Large intestine (tissue), 12 donors: ENCODE data around the gene KLF7. TPM values are rescaled to one million over a fixed set of nuclear protein-coding genes. Genes with fewer than 3 reads are reported as not detected.

Experiments used
- DNase-seq, 2 donors: peaks; one replicate each; pipeline versions ENCODE4 v3.0.0 to v3.0.0-alpha.2; 2013
- H3K27ac ChIP-seq: one replicate; pipeline ENCODE4 v1.5.1; 2013; ENCODE audit warnings: low read length
- H3K27me3 ChIP-seq: 2 replicates; pipeline ENCODE4 v1.6.1; 2013; ENCODE audit warnings: low read length; ENCODE audit not compliant: control insufficient read depth, insufficient read depth
- H3K36me3 ChIP-seq: 2 replicates; pipeline ENCODE4 v1.6.1; 2013; ENCODE audit warnings: low read length; ENCODE audit not compliant: control insufficient read depth, insufficient read depth
- H3K4me1 ChIP-seq: one replicate; pipeline ENCODE4 v1.6.1; 2013; ENCODE audit warnings: low read length; ENCODE audit not compliant: control insufficient read depth, insufficient read depth
- H3K4me3 ChIP-seq: one replicate; pipeline ENCODE4 v1.5.1; 2013; ENCODE audit warnings: low read length
- H3K9me3 ChIP-seq: one replicate; pipeline ENCODE4 v1.6.1; 2013; ENCODE audit warnings: mild to moderate bottlenecking, low read depth, low read length, moderate library complexity; ENCODE audit not compliant: control insufficient read depth
- WGBS: methylation state at CpG from one replicate; pipeline ENCODE4 v1.1.5; 2013; ENCODE audit warnings: low lambda C conversion rate; ENCODE audit not compliant: insufficient coverage; 5-methylcytosine and 5-hydroxymethylcytosine counted together
- long read RNA-seq, 11 donors: transcript quantifications; one replicate each; lab custom pipeline, GENCODE V29; 2026
- polyA plus RNA-seq: library from polyadenylated mRNA; unstranded; fragments of 120-200 nt; gene quantifications from one replicate; pipeline ENCODE4 v1.2.1, GENCODE V29; 2013

KLF7 gene
- 11.4 TPM for polyA plus RNA-seq
- long read RNA-seq, donor 1, partial matches to known transcripts, result 0 of 1 reads
- long read RNA-seq, donor 1, other reads (novel, unspliced or antisense), result 0 of 1 reads
- long read RNA-seq, donor 2, full-length matches to known transcripts, result 1 of 1 reads
- long read RNA-seq, donor 2, partial matches to known transcripts, result 0 of 1 reads
- long read RNA-seq, donor 2, other reads (novel, unspliced or antisense), result 0 of 1 reads
- long read RNA-seq, donor 3, result 0 reads
- long read RNA-seq, donor 4, result 0 reads
- long read RNA-seq, donor 5, full-length matches to known transcripts, result 1 of 1 reads
- long read RNA-seq, donor 5, partial matches to known transcripts, result 0 of 1 reads
- long read RNA-seq, donor 5, other reads (novel, unspliced or antisense), result 0 of 1 reads
- long read RNA-seq, donor 6, full-length matches to known transcripts, result 1 of 1 reads
- long read RNA-seq, donor 6, partial matches to known transcripts, result 0 of 1 reads
- long read RNA-seq, donor 6, other reads (novel, unspliced or antisense), result 0 of 1 reads
- long read RNA-seq, donor 7, full-length matches to known transcripts, result 1 of 1 reads
- long read RNA-seq, donor 7, partial matches to known transcripts, result 0 of 1 reads
- long read RNA-seq, donor 7, other reads (novel, unspliced or antisense), result 0 of 1 reads
- long read RNA-seq, donor 8, result 0 reads
- long read RNA-seq, donor 9, full-length matches to known transcripts, result 4 of 4 reads
- long read RNA-seq, donor 9, partial matches to known transcripts, result 0 of 4 reads
- long read RNA-seq, donor 9, other reads (novel, unspliced or antisense), result 0 of 4 reads
- long read RNA-seq, donor 10, full-length matches to known transcripts, result 3 of 3 reads
- long read RNA-seq, donor 10, partial matches to known transcripts, result 0 of 3 reads
- long read RNA-seq, donor 10, other reads (novel, unspliced or antisense), result 0 of 3 reads
- long read RNA-seq, donor 11, full-length matches to known transcripts, result 1 of 1 reads
- long read RNA-seq, donor 11, partial matches to known transcripts, result 0 of 1 reads
- long read RNA-seq, donor 11, other reads (novel, unspliced or antisense), result 0 of 1 reads

- Histone ChIP-seq H3K27ac (peak within 1 kb of the TSS; percentile 90), H3K36me3 (no peaks in the 10 kb centered on the region), H3K4me1 (peaks cover 12% of the 10 kb centered on the region), H3K9me3 (no peaks in the 10 kb centered on the region), H3K4me3 (peak within 1 kb of the TSS; percentile 73), H3K27me3 (peaks cover 2% of the 10 kb centered on the region)
- WGBS, result 0% methylated on average over 4 of the region's 36 CpGs
- DNase-seq, result peak in 1 of 2 donors; percentile 68
Measured at GRCh38 chr2:207165121-207166038, at the start of gene KLF7. Gene KLF7, minus strand, starts transcription at chr2:207165948. Its CDS starts 380 bp downstream, at chr2:207165568.

- 33% methylated on average over 1 of the region's 2 CpGs for WGBS
- Histone ChIP-seq H3K4me1 (no peaks in the 10 kb centered on the region), H3K9me3 (no peaks in the 10 kb centered on the region), H3K36me3 (no peaks in the 10 kb centered on the region), H3K4me3 (no peak overlapping the region), H3K27ac (no peak overlapping the region), H3K27me3 (peaks cover 5% of the 10 kb centered on the region)
- DNase-seq, result no peak
Measured at GRCh38 chr2:207215308-207215707, 49.6 kb upstream of the KLF7 start.

- WGBS, result no CpG with 5 or more reads among the region's 3 CpGs
- Histone ChIP-seq H3K4me3 (no peak overlapping the region), H3K9me3 (no peaks in the 10 kb centered on the region), H3K36me3 (no peaks in the 10 kb centered on the region), H3K4me1 (no peaks in the 10 kb centered on the region), H3K27me3 (no peaks in the 10 kb centered on the region), H3K27ac (no peak overlapping the region)
- DNase-seq, result no peak
Measured at GRCh38 chr2:207214446-207214845, 48.7 kb upstream of the KLF7 start.

GRCh38 chr2:207206011-207206410 is 40.3 kb upstream of the KLF7 start:
- Histone ChIP-seq H3K27me3 (no peaks in the 10 kb centered on the region), H3K36me3 (no peaks in the 10 kb centered on the region), H3K27ac (no peak overlapping the region), H3K4me3 (no peak overlapping the region), H3K9me3 (no peaks in the 10 kb centered on the region), H3K4me1 (no peaks in the 10 kb centered on the region)
- WGBS, result no CpG with 5 or more reads among the region's 3 CpGs
- DNase-seq, result no peak

- Histone ChIP-seq H3K9me3 (no peaks in the 10 kb centered on the region), H3K4me3 (no peak overlapping the region), H3K36me3 (no peaks in the 10 kb centered on the region), H3K27me3 (peaks cover 2% of the 10 kb centered on the region), H3K4me1 (no peaks in the 10 kb centered on the region), H3K27ac (no peak overlapping the region)
- no peak for DNase-seq
Measured at GRCh38 chr2:207205173-207205957, 39.6 kb upstream of the KLF7 start.

- no CpG with 5 or more reads among the region's 1 CpG for WGBS
- Histone ChIP-seq H3K4me3 (no peak overlapping the region), H3K27me3 (peaks cover 7% of the 10 kb centered on the region), H3K36me3 (no peaks in the 10 kb centered on the region), H3K9me3 (no peaks in the 10 kb centered on the region), H3K27ac (no peak overlapping the region), H3K4me1 (no peaks in the 10 kb centered on the region)
- no peak for DNase-seq
Measured at GRCh38 chr2:207203056-207203455, 37.3 kb upstream of the KLF7 start.

- Histone ChIP-seq H3K27me3 (peaks cover 7% of the 10 kb centered on the region), H3K9me3 (no peaks in the 10 kb centered on the region), H3K4me1 (no peaks in the 10 kb centered on the region), H3K36me3 (no peaks in the 10 kb centered on the region), H3K27ac (no peak overlapping the region), H3K4me3 (no peak overlapping the region)
- peak in 1 of 2 donors; percentile 6 for DNase-seq
- WGBS, result no CpG with 5 or more reads among the region's 4 CpGs
Measured at GRCh38 chr2:207202645-207203044, 36.9 kb upstream of the KLF7 start.

- DNase-seq, result no peak
- H3K27me3 ChIP-seq, result peaks cover 9% of the 10 kb centered on the region
- no CpG with 5 or more reads among the region's 2 CpGs for WGBS
Measured at GRCh38 chr2:207201416-207201815, 35.7 kb upstream of the KLF7 start.

GRCh38 chr2:207200136-207200535 is 34.4 kb upstream of the KLF7 start:
- no peak for DNase-seq
- Histone ChIP-seq H3K9me3 (no peaks in the 10 kb centered on the region), H3K4me1 (no peaks in the 10 kb centered on the region), H3K4me3 (no peak overlapping the region), H3K27ac (no peak overlapping the region), H3K27me3 (peaks cover 9% of the 10 kb centered on the region), H3K36me3 (no peaks in the 10 kb centered on the region)
- no CpG with 5 or more reads among the region's 8 CpGs for WGBS

More at GRCh38 chr2:207201416-207201815, 35.7 kb upstream of the KLF7 start:
- Histone ChIP-seq H3K36me3 (no peaks in the 10 kb centered on the region), H3K4me3 (no peak overlapping the region), H3K4me1 (no peaks in the 10 kb centered on the region), H3K27ac (no peak overlapping the region), H3K9me3 (no peaks in the 10 kb centered on the region)
